Loucy (cell line): Measurements from ENCODE around the gene MARCHF6.

Source experiments
- CTCF ChIP-seq: fragments of 200-600 bp; sonication (generic); conservative IDR thresholded peaks from 2 replicates; pipeline ENCODE4 v1.5.1; 2014; ENCODE audit warnings: mild to moderate bottlenecking, antibody characterized with exemption, low read length
- EZH2phosphoT487 ChIP-seq: fragments of 200-600 bp; IDR thresholded peaks from 2 replicates; pipeline ENCODE4 v1.6.1; 2018; ENCODE audit warnings: antibody characterized with exemption, mild to moderate bottlenecking, moderate library complexity, borderline replicate concordance

DNA sequence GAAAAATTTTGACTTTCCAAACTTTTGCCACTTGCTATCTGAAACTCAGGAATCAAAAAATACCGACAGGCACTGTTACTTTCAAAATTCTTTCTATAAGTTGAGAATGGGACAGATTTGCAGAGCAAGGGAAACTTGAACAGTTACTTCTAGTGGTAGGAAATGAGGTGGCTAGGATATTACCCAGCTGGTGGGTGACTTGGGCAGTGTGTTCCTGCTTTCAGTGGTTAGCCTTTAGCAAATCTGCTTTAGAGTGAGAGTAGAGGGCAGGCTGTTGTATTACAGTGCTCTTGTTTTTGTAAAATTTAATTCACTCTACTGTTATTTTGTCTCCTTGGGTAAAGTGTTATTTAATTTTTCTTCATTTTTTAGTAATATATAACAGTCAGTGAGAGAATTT lies 48.0 kb downstream of the MARCHF6 start:
- TF ChIP-seq CTCF (no peak), EZH2phosphoT487 (no peak)
